Spleen (tissue), 7 donors: ENCODE results near the gene PARD3B.

Experiments used
- CTCF ChIP-seq, 11 experiments: fragments of 200-600 bp in 7 of 11; fragments of 450-650 bp in 4 of 11; sonication (generic) in 4 of 11; IDR thresholded peaks in 8 of 11; conservative IDR thresholded peaks in 3 of 11; 1 replicate in 7 of 11; 2 replicates in 4 of 11; pipeline versions ENCODE4 v1.4.0 to v1.8.0; 2016 to 2021; ENCODE audit warnings: antibody characterized with exemption in 11 of 11, inconsistent platforms in 4 of 11, mild to moderate bottlenecking in 1 of 11
- POLR2A ChIP-seq, 3 donors: fragments of 450-650 bp; IDR thresholded peaks; one replicate each; pipeline ENCODE4 v1.5.1; 2017; ENCODE audit warnings: antibody characterized with exemption in 3 of 3, mild to moderate bottlenecking in 1 of 3
- POLR2AphosphoS5 ChIP-seq, 3 donors: sonication (generic); formaldehyde crosslinking; IDR thresholded peaks; one replicate each; pipeline ENCODE4 v1.5.1; 2017; ENCODE audit warnings: antibody characterized with exemption in 3 of 3
- donor health status: DM: no; HTN: no; CAD: no; lungs with moderate emphysema.
- donor health status: DM: no; HTN: no; CAD: no.
- donor health status: DM: no; HTN: no; CAD: no.

GRCh38 chr2:204529795-204530463, 15.3 kb upstream of the PARD3B start:
- TF ChIP-seq CTCF (IDR thresholded peaks at IDR 0.05 in 8 of 11, conservative IDR thresholded peaks at IDR 0.05 in 3 of 11) (no peak), POLR2A (IDR thresholded peaks at IDR 0.05) (no peak), POLR2AphosphoS5 (IDR thresholded peaks at IDR 0.05) (no peak)
